Vagina (tissue), 2 donors: Measurements from ENCODE around the gene UBXN2A. TPM values are rescaled to one million over a fixed set of nuclear protein-coding genes. Genes with fewer than 3 reads are reported as not detected.
"Not testable (repeated sequence)": the region's sequence is repeated elsewhere in the genome, so short reads cannot be mapped to it uniquely, and the experiment has no call there.

Experiments
- DNase-seq, 2 donors: peaks; one replicate each; pipeline ENCODE4 v3.0.0-alpha.2; 2017; ENCODE audit errors: extremely low spot score in 2 of 2
- H3K27ac ChIP-seq: fragments of 200-600 bp; sonication (generic); one replicate; pipeline ENCODE4 v1.5.1; 2019
- H3K27me3 ChIP-seq: fragments of 200-600 bp; sonication (generic); one replicate; pipeline ENCODE4 v1.5.1; 2019
- H3K36me3 ChIP-seq, 2 donors: fragments of 200-600 bp; sonication (generic); one replicate each; pipeline ENCODE4 v1.5.1; 2017 to 2019
- H3K4me1 ChIP-seq: fragments of 200-600 bp; sonication (generic); one replicate; pipeline ENCODE4 v1.5.1; 2019
- H3K4me3 ChIP-seq, 2 donors: fragments of 200-600 bp; sonication (generic); 1 replicate in 1 of 2; 2 replicates in 1 of 2; pipeline ENCODE4 v1.5.1; 2016 to 2019
- H3K9me3 ChIP-seq: fragments of 200-600 bp; sonication (generic); one replicate; pipeline ENCODE4 v1.5.1; 2019
- CTCF ChIP-seq, 3 experiments: fragments of 450-650 bp in 2 of 3; fragments of 200-600 bp in 1 of 3; sonication (generic) in 1 of 3; IDR thresholded peaks; one replicate each; pipeline ENCODE4 v1.5.1; 2017 to 2019; ENCODE audit warnings: antibody characterized with exemption in 3 of 3, mild to moderate bottlenecking in 2 of 3, moderate library complexity in 2 of 3
- POLR2A ChIP-seq, 2 donors: fragments of 450-650 bp; IDR thresholded peaks; one replicate each; pipeline ENCODE4 v1.6.1; 2017; ENCODE audit warnings: antibody characterized with exemption in 2 of 2, mild to moderate bottlenecking in 2 of 2, moderate library complexity in 2 of 2
- POLR2AphosphoS5 ChIP-seq, 2 donors: sonication (generic); formaldehyde crosslinking; IDR thresholded peaks; one replicate each; pipeline ENCODE4 v1.9.0; 2017; ENCODE audit warnings: antibody characterized with exemption in 2 of 2, mild to moderate bottlenecking in 2 of 2, low read depth in 1 of 2; ENCODE audit not compliant: insufficient read depth in 1 of 2
- intact Hi-C: fragments of 100-400 bp; cut with DNase I; formaldehyde crosslinking; loops from one replicate; pipeline ENCODE4 v1.15.1; 2023
- total RNA-seq: library from RNA; depleted of rRNA; stranded (reverse); fragments of >200 nt; gene quantifications from one replicate; pipeline ENCODE4 v1.2.3, GENCODE V29; 2016

Gene UBXN2A
- total RNA-seq, 1 donor from 2014 or later: 12.5 TPM

DNA sequence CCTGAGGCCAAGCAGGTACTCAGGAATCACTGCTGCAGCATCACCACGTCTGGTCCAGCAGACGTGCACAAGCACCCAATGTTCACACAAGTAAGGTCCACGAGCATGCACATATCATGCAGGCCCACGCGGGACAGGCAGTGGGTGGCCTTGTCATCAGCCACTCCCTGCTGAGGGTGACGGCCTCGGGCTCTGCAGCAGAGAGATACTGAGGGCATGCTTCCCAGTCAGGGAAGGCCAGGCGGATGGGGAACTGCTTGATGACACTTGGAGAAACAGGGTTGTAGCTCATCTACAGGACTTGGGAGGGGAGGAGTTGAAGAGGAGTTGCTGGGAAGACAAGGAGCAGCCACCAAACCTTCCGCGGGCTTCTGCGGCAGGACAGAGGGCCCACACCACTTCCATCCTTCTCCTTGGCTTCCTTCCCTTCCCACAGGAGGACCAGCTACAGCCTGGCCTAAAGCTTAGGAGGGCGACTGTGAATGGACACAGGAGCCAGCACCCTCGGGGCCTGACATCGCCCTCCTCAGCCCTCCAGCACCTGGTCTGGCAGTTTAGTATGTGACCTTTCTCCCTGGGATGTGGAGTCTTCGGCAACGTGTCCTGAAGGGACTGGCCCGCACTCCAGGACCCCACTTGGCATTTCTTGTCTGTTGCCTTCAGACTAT, 84.9 kb downstream of the UBXN2A start:
- no peaks in the 10 kb centered on the region for H3K4me1 ChIP-seq
- H3K36me3 ChIP-seq: peaks cover 0 to 32% of the 10 kb centered on the region in 2 donors
- TF ChIP-seq POLR2AphosphoS5 (IDR thresholded peaks at IDR 0.05; ENCODE audit: insufficient read depth in 1 of 2, low read depth in 1 of 2): no peak
- TF ChIP-seq CTCF (IDR thresholded peaks at IDR 0.05): no peak
- TF ChIP-seq POLR2A (IDR thresholded peaks at IDR 0.05): no peak
- H3K9me3 ChIP-seq: no peaks in the 10 kb centered on the region
- no peak overlapping the region for H3K4me3 ChIP-seq
- intact Hi-C loops: no loop called here
- H3K27me3 ChIP-seq: no peaks in the 10 kb centered on the region
- no peak overlapping the region for H3K27ac ChIP-seq
- DNase-seq: no peak

- Histone ChIP-seq H3K36me3 (peaks cover 0 to 42% of the 10 kb centered on the region in 2 donors), H3K27ac (no peak overlapping the region), H3K4me1 (no peaks in the 10 kb centered on the region), H3K27me3 (no peaks in the 10 kb centered on the region), H3K9me3 (no peaks in the 10 kb centered on the region), H3K4me3 (no peak overlapping the region)
- intact Hi-C loops: no loop called here
- DNase-seq: no peak
- TF ChIP-seq POLR2AphosphoS5 (IDR thresholded peaks at IDR 0.05; ENCODE audit: insufficient read depth in 1 of 2, low read depth in 1 of 2): no peak
- no peak for TF ChIP-seq POLR2A (IDR thresholded peaks at IDR 0.05)
- no peak for TF ChIP-seq CTCF (IDR thresholded peaks at IDR 0.05)
These were observed 86.0 kb downstream of the UBXN2A start for GRCh38 chr2:24026233-24026632.

DNA sequence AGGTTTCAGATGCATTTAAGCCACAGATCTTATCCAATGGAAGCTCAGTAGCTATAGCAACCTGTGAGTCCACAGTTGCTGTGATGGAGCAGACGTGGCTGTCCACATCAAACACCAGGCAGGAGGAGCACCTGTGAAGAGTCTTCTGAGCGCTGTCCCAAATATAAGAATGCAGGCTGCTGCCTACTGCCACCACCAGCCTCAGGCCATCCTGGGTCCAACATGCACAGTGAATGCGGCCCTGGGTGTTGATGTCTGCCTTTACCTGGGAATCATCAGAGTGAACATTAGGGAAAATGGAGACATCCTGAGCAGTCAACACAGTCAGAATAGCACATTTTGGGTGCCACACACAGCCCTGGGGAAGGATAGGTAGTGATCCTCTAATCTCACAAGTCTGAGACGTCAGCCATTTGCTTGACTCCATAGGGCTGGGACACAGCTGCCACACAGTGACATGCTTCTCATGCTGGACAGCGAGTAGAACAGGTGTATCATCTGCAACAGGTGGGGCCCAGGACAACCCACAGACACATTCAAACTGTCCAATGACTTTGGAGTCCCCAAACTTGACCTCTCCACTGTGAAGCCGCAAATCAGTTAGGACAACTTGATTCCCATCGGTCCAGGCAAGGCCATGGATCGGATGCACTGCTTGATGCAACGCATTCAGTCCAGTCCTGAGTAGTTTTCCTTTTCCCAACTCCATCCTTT, 98.7 kb downstream of the UBXN2A start:
- intact Hi-C loops: no loop called here
- DNase-seq: no peak
- Histone ChIP-seq H3K27ac (no peak overlapping the region), H3K9me3 (no peaks in the 10 kb centered on the region), H3K36me3 (peaks cover 0 to 9% of the 10 kb centered on the region in 2 donors), H3K4me1 (peaks cover 11% of the 10 kb centered on the region), H3K27me3 (no peaks in the 10 kb centered on the region), H3K4me3 (no peak overlapping the region)
- TF ChIP-seq POLR2AphosphoS5 (IDR thresholded peaks at IDR 0.05; ENCODE audit: insufficient read depth in 1 of 2, low read depth in 1 of 2): no peak
- TF ChIP-seq CTCF (IDR thresholded peaks at IDR 0.05): no peak
- TF ChIP-seq POLR2A (IDR thresholded peaks at IDR 0.05): no peak

GRCh38 chr2:24040511-24040910, 100.2 kb downstream of the UBXN2A start:
- H3K9me3 ChIP-seq: no peaks in the 10 kb centered on the region
- no peak overlapping the region for H3K27ac ChIP-seq
- intact Hi-C loops: loop anchor here (10.0 kb wide), 1 partner anchor 116 kb away; the partner anchor contains the start of gene ATAD2B
- H3K36me3 ChIP-seq: peaks cover 0 to 9% of the 10 kb centered on the region in 2 donors
- no peak overlapping the region for H3K4me3 ChIP-seq
- TF ChIP-seq CTCF (IDR thresholded peaks at IDR 0.05) (no peak), POLR2AphosphoS5 (IDR thresholded peaks at IDR 0.05; ENCODE audit: insufficient read depth in 1 of 2, low read depth in 1 of 2) (no peak), POLR2A (IDR thresholded peaks at IDR 0.05) (no peak)
- peaks cover 8% of the 10 kb centered on the region for H3K4me1 ChIP-seq
- no peaks in the 10 kb centered on the region for H3K27me3 ChIP-seq
- no peak for DNase-seq

- not testable (repeated sequence) for H3K27ac ChIP-seq, DNase-seq
- intact Hi-C loops: loop anchor here (10.0 kb wide), 1 partner anchor 118 kb away; the partner anchor contains the start of gene ATAD2B
These were observed 102.9 kb downstream of the UBXN2A start for GRCh38 chr2:24043133-24043532.

More at GRCh38 chr2:24043133-24043532, 102.9 kb downstream of the UBXN2A start:
- not testable (repeated sequence) for H3K27me3 ChIP-seq, H3K9me3 ChIP-seq, H3K4me3 ChIP-seq, H3K36me3 ChIP-seq
- peaks cover 15% of the 10 kb centered on the region for H3K4me1 ChIP-seq
